GM19438 (cell line): ENCODE measurements around the gene STARD3.
"Not testable (repeated sequence)": the region's sequence is repeated elsewhere in the genome, so short reads cannot be mapped to it uniquely, and the experiment has no call there.

Experiments
- ATAC-seq: cut with Tn5 transposase; IDR thresholded peaks from one replicate; pipeline ENCODE4 v1.9.1; 2021; ENCODE audit warnings: low read depth; ENCODE audit not compliant: unreplicated experiment

The STARD3 gene

DNA sequence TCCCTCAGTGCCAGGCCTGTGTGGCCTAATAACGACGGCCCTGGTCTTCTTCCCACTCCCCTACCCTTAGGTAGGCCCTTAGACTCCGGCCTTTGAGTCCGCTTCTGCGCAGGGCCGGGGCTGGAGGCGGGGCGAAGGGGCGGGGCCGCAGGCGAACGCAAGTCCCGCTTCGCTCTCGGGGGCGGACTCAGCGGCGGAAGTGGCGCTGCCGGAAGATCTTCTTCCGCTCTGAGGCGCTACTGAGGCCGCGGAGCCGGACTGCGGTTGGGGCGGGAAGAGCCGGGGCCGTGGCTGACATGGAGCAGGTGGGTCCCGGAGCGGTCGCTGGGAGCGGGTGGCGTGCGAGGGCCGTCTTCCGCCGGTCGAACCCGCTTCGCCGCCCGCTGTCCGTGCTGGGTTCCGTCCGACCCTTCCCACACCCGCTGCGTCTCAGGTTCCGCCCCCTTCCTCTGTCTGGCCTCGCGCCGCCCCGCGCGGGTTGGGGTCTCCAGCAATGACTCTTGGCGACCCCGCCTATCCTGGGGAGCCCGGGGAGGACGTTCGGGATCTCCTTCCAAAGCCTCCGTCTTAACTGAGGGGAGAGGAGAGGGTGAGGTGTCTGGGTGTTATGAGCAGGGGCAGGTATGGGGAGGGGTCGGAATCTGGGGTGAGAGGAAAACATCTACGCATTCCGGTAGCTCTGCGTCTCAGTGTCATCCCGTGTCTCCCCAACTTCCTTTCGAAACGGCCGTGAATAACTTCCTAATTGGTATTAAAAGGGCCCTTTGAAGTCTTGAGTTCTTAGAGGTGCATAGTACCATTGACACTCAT lies at the start of gene STARD3:
Gene STARD3 (plus strand): TSS at position 218 of the 810 bp plus-strand sequence. CDS start 16,388 bp downstream, outside the sequence.
- peak; percentile 79 for ATAC-seq

DNA sequence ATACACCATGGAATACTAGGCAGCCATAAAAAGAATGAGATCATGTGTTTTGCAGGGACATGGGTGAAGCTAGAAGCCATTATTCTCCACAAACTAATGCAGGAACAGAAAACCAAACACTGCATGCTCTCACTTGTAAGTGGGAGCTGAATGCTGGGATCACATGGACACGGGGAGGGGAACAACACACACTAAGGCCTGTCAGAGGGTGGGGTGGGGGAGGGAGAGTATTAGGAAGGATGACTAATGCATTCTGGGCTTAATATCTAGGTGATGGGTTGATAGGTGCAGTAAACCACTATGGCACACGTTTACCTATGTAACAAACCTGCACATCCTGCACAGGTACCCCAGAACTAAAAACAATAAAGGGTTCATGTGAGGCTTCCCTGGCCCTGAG lies 46.8 kb upstream of the STARD3 start:
- ATAC-seq: not testable (repeated sequence)

GRCh38 chr17:39591958-39592954 lies 44.7 kb upstream of the STARD3 start:
- no peak for ATAC-seq

DNA sequence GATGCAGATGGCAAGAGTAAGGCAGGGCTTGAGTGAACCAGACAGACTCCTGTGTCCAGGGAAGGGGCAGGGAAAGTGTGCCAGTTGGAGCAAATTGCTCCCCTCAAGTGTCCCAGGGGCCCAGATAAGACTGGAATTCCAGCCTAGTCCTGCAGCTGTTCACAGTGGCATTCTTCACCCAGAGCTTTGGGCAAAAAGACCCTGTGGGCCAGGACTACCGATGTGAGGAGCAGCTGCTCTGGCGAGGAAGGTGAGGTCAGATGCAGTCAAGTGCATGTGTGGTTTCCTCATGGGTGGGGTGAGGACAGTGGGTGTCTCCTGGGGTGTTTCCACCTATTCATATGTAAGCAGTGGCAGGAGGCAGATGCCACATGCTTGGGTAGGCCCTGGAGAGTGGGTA lies 43.6 kb upstream of the STARD3 start:
- no peak for ATAC-seq

DNA sequence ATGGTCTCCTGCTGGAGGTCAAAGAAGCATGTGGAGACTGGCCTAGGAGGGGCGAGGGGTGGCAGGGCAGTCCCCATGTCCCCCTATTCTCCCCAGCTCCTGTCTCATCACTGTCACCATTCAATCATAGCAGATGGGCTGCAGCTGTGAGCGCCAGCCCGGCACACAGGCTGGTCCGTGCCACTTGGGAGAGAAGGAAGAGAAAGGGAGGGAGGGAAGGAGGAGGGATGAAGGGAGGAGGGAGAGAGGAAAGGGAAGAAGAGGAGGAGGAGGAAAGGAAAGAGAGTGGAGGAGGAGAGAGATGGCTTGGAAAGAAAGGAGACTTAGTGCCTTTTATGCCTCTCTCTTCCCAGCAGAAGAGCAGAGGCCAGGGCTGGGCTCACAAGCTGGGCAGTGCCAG lies 41.6 kb upstream of the STARD3 start:
- no peak for ATAC-seq

DNA sequence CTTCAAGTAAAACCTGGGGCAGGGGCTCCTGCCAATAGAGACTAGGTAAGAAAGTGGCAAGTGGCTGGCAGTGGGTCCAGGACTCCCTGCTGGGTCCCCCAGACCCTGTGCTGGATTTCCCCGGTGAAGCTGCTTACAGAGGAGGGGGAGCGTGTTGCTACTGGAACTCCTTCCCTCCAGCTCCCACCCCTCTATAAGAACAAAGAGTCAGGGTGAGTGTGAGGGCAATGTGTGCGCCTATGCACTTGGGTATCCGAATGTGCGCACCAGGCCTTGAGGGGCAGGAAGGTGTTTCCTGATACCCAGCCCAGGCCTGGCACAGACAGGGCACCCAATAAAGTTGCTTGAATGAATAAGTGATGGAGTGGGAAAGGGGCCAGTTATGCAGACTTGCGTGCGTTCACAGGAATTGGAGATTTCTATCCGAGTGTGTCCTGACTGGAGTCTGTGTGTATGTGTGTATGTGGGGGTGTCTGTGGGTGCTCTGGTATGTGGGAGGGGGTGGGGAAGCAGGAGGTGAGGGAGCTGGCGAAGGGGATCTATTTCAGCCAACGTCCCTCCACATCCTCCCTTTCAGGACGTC lies 40.9 kb upstream of the STARD3 start:
- no peak for ATAC-seq

- no peak for ATAC-seq
Observed at GRCh38 chr17:39596543-39597267, 40.2 kb upstream of the STARD3 start.

- ATAC-seq: no peak
Observed at GRCh38 chr17:39597372-39598046, 39.4 kb upstream of the STARD3 start.

DNA sequence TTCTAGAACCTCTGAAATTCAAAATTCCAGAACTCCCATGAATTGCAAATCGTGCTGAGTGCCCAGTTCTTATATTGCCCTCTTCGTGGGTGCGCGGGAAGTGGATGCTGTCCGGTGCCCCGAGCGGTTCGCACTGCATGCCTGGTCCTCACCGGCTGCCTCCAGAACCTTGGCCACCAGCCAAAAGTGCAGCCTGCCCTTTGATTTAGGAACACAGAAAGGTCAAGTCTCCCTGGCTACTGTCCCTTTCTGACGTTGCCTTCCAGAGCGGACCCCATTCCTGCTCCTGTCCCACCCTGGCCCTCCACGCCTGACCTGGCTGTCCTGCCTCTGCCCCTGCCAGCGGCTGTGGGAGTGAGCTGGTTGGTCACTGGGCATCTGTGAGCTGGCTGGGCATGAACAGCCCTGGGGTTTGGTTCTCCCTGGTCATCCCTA lies 38.9 kb upstream of the STARD3 start:
- ATAC-seq: no peak

DNA sequence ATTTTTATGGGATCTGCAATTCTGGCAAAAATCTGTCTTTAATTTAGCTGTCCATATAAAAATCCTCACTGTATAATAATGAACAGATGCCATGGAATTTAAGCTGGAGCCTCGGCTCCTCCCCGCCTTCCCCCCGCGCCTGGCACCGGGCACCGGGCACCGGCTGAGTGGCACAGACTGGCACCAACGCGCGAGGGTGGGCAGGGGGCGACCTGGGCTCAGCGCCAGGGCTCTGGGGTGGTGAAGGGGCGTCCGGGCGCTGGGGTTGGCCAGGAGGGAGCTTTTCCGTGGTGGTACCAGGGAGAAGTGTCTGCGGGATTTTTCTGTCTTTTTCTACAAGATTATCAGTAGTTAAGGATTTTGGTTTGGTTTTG lies 38.3 kb upstream of the STARD3 start:
- ATAC-seq: no peak

DNA sequence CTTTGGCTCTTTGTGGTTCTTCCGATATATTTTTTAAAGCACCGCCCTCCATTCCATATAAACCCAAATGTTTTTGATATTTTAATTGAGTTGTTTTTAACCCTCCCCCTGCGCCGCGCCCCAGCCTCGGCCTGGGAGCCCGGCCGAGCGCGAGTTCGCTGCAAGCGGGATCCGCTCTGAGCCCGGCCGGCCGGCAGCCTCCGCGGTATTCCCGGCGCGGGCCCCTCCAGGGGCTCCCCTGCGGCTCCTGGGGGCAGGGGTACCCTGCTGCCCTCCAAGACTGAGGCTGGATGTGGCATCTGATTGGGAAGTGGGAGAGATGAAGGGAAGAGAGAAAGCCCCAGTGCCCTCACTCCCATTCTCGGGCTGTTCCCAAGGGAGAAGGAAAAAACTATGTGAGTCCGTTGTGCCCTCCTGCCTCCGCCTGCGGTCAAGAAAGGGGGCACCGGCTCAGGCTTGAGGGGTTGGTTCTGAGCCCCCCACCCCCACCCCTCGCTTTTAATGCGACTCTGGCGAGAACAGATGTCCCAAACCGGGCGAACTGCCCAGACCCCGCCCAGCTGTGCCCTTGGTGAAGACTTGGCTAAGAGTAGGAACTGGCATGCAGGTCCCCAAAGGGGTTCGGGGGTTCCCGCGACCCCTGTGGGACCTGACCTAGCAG lies 37.8 kb upstream of the STARD3 start:
- no peak for ATAC-seq

DNA sequence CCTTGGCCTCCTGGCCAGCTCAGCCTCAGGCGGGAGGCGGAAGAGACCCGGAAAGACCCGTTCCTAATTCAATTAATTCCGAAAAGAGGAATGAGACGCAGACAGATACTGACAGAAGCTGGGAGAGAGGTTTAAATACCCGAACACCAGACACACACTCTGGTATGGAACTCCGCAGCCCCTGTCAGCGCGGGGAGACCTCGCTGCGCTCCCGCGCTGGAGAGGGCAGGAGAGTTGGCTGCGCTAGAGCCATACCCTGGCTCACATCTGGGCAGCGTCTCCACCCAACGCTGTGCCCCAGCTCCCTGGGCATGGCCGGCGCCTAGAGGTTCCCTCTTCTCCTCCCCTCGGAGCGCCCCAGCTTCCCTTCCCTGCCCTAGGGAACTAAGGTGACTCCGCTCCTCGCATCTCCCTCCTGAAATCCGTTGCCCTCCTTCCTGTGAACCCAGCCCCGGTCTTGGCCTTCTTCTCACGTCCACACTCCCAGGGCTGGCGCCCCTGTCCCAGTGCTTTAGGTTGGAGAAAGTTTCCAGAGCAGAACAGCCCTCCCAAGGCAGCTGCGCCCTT lies 37.2 kb upstream of the STARD3 start:
- no peak for ATAC-seq

- no peak for ATAC-seq
Observed at GRCh38 chr17:39600288-39600996, 36.5 kb upstream of the STARD3 start.

GRCh38 chr17:39600997-39601597 lies 35.8 kb upstream of the STARD3 start:
- no peak for ATAC-seq

- no peak for ATAC-seq
Observed at GRCh38 chr17:39601758-39602532, 35.0 kb upstream of the STARD3 start.

- no peak for ATAC-seq
Observed at GRCh38 chr17:39602533-39603303, 34.2 kb upstream of the STARD3 start.
